Skin of body (tissue), 2 donors: Measurements from ENCODE around the gene C19orf44. TPM values are rescaled to one million over a fixed set of nuclear protein-coding genes. Genes with fewer than 3 reads are reported as not detected.

ENCODE experiments used
- DNase-seq: peaks from one replicate; lab custom pipeline; 2025; lab: John Stamatoyannopoulos, UW
- total RNA-seq: library from RNA; depleted of rRNA; stranded (reverse); fragments of >200 nt; gene quantifications from one replicate; pipeline ENCODE4 v1.2.3, GENCODE V29; 2014

C19orf44 gene
- total RNA-seq, 1 donor from 2014 or later = 2.9 TPM

GRCh38 chr19:16516381-16516780, 20.2 kb downstream of the C19orf44 start:
- no peak for DNase-seq

- no peak for DNase-seq
These were observed 20.9 kb downstream of the C19orf44 start for GRCh38 chr19:16516923-16517610.

- DNase-seq = no peak
These were observed 21.9 kb downstream of the C19orf44 start for GRCh38 chr19:16518061-16518460.

- DNase-seq = no peak
These were observed 22.5 kb downstream of the C19orf44 start for GRCh38 chr19:16518483-16519229.

GRCh38 chr19:16519230-16519687, 23.1 kb downstream of the C19orf44 start:
- DNase-seq = no peak

GRCh38 chr19:16520074-16520973, 24.1 kb downstream of the C19orf44 start:
- no peak for DNase-seq

- no peak for DNase-seq
These were observed 24.9 kb downstream of the C19orf44 start for GRCh38 chr19:16520986-16521624.

GRCh38 chr19:16521715-16522289, 25.6 kb downstream of the C19orf44 start:
- DNase-seq = no peak

GRCh38 chr19:16522559-16523377, 26.6 kb downstream of the C19orf44 start:
- DNase-seq = no peak

- DNase-seq = no peak
These were observed 29.0 kb downstream of the C19orf44 start for GRCh38 chr19:16524991-16525734.

GRCh38 chr19:16525751-16526481, 29.7 kb downstream of the C19orf44 start:
- no peak for DNase-seq

GRCh38 chr19:16527334-16527935, 31.2 kb downstream of the C19orf44 start:
- no peak for DNase-seq

- no peak for DNase-seq
These were observed 31.9 kb downstream of the C19orf44 start for GRCh38 chr19:16527971-16528521.

GRCh38 chr19:16529466-16530144, 33.4 kb downstream of the C19orf44 start:
- no peak for DNase-seq

- no peak for DNase-seq
These were observed 34.6 kb downstream of the C19orf44 start for GRCh38 chr19:16530540-16531379.

- no peak for DNase-seq
These were observed 35.1 kb downstream of the C19orf44 start for GRCh38 chr19:16531380-16531669.
